Neural crest cell (in vitro differentiated cells): ENCODE measurements around the gene NTPCR. TPM values are rescaled to one million over a fixed set of nuclear protein-coding genes. Genes with fewer than 3 reads are reported as not detected.

ENCODE experiments used
- DNase-seq: peaks from one replicate; pipeline ENCODE4 v3.0.0; 2021; ENCODE audit warnings: low read depth, mixed read lengths, low spot score
- H3K27ac Mint-ChIP-seq: one replicate; pipeline ENCODE4 v1.8.0; 2021; ENCODE audit warnings: mild to moderate bottlenecking, mixed read lengths; ENCODE audit not compliant: unreplicated experiment
- H3K27me3 Mint-ChIP-seq: 2 replicates; pipeline ENCODE4 v1.8.0; 2021; ENCODE audit warnings: low read depth, mild to moderate bottlenecking, mixed read lengths
- H3K36me3 Mint-ChIP-seq: 2 replicates; pipeline ENCODE4 v1.8.0; 2021; ENCODE audit warnings: low read depth, mild to moderate bottlenecking, mixed read lengths
- H3K4me1 Mint-ChIP-seq: 2 replicates; pipeline ENCODE4 v1.8.0; 2021; ENCODE audit warnings: mixed read lengths
- H3K4me3 Mint-ChIP-seq: one replicate; pipeline ENCODE4 v1.8.0; 2021; ENCODE audit warnings: mild to moderate bottlenecking, mixed read lengths
- H3K9me3 Mint-ChIP-seq: 2 replicates; pipeline ENCODE4 v1.8.0; 2021; ENCODE audit warnings: mixed read lengths
- total RNA-seq: library from RNA; stranded (reverse); gene quantifications from 2 replicates; pipeline ENCODE4 v1.2.1, GENCODE V29; 2021
- TF ChIP-seq, protein P1 (sequence below): fragments of 200-600 bp; sonication (generic); conservative IDR thresholded peaks from 2 replicates; pipeline ENCODE4 v1.5.0; 2021; ENCODE audit warnings: antibody characterized with exemption, mild to moderate bottlenecking

The NTPCR gene
- total RNA-seq, 1 donor from 2014 or later = 55.5 TPM

DNA sequence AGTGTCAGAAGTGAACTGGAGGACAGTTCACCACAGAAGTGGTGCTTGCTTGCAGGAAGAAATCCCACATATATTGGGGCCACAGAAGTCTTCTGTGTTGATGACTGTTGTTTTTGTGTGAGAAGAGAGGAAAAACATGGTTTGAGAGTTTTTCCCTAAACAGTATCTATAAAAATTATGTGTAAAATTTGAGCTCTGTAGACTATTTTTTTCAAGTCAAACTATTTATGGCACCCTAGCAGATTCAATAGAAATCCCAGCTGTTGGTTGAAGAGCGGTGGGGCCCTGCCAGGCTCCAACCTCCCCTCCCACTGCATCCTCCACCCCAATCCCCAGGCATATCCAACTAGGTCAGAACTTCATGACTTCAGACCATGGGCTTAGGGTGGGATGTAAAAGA lies 61.6 kb downstream of the NTPCR start:
- no peaks in the 10 kb centered on the region for H3K9me3 Mint-ChIP-seq
- H3K27me3 Mint-ChIP-seq = no peaks in the 10 kb centered on the region
- DNase-seq = no peak
- peaks cover 3% of the 10 kb centered on the region for H3K4me1 Mint-ChIP-seq
- TF ChIP-seq, protein P1, sequence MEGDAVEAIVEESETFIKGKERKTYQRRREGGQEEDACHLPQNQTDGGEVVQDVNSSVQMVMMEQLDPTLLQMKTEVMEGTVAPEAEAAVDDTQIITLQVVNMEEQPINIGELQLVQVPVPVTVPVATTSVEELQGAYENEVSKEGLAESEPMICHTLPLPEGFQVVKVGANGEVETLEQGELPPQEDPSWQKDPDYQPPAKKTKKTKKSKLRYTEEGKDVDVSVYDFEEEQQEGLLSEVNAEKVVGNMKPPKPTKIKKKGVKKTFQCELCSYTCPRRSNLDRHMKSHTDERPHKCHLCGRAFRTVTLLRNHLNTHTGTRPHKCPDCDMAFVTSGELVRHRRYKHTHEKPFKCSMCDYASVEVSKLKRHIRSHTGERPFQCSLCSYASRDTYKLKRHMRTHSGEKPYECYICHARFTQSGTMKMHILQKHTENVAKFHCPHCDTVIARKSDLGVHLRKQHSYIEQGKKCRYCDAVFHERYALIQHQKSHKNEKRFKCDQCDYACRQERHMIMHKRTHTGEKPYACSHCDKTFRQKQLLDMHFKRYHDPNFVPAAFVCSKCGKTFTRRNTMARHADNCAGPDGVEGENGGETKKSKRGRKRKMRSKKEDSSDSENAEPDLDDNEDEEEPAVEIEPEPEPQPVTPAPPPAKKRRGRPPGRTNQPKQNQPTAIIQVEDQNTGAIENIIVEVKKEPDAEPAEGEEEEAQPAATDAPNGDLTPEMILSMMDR = no peak
- peaks cover 2% of the 10 kb centered on the region for H3K36me3 Mint-ChIP-seq
- no peak overlapping the region for H3K27ac Mint-ChIP-seq
- H3K4me3 Mint-ChIP-seq = no peak overlapping the region

DNA sequence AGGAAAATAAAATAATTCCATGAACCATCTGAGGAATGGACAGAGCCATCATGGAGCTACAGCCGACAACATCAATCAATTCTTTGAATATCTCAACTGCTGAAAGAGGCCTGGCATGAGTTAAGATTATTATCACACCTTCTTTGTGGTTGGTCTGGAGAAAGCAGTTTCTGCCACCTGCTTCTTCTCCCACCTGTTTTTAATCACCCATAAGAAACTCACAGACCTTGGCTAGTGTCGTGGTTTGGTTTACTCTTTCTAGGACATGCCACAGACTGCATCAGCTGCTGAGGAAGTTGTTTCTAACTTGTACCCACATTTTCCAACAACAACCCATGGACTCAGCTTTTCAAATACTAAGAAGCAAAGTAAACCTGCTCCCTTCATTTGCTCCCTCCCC lies 65.6 kb downstream of the NTPCR start:
- no peak overlapping the region for H3K4me3 Mint-ChIP-seq
- no peaks in the 10 kb centered on the region for H3K9me3 Mint-ChIP-seq
- no peaks in the 10 kb centered on the region for H3K27me3 Mint-ChIP-seq
- TF ChIP-seq, protein P1 = no peak
- no peak overlapping the region for H3K27ac Mint-ChIP-seq
- peaks cover 21% of the 10 kb centered on the region for H3K4me1 Mint-ChIP-seq
- H3K36me3 Mint-ChIP-seq = peaks cover 5% of the 10 kb centered on the region
- DNase-seq = no peak

DNA sequence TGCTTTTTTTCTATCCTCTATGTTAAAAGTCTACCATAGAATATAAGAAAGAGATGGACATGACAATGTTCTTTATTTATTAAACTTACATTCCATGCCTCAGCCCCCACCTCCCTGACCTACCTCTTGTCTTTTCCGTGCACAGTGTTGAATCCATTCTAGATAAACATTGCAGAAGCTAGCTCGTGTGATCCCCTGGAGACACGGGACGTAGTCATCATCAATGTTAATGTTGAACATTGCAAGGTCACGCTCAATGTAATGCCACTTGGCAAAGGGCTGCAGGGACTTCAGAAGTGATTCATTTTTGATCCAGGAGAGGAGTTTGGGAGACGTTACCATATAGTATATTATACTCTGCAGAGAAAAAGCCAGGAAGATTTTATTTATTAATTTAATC lies 66.4 kb downstream of the NTPCR start:
- Mint-ChIP-seq H3K36me3 (peaks cover 5% of the 10 kb centered on the region), H3K9me3 (no peaks in the 10 kb centered on the region), H3K27ac (no peak overlapping the region), H3K4me1 (peaks cover 21% of the 10 kb centered on the region), H3K27me3 (no peaks in the 10 kb centered on the region), H3K4me3 (no peak overlapping the region)
- TF ChIP-seq, protein P1 = no peak
- no peak for DNase-seq

DNA sequence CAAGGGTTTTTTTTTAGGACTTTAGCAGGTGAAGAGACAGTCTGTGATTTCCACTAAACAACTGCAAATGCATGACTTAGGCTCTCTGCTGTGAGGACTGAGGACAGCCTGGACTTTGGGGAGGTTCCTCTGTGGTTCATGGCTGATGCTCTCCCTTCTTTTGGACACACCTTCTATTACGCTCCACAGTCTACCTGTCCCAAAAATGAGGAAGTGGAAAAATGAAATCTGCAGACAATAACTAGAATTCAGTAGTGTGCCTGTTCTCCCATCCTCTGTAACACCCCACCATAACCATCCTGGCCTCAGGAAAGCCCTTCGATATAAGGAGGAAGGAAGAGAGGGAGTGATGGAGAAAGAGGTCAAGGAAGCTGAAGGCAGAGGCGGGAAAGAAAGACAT lies 68.7 kb downstream of the NTPCR start:
- Mint-ChIP-seq H3K36me3 (peaks cover 3% of the 10 kb centered on the region), H3K27ac (no peak overlapping the region), H3K4me3 (no peak overlapping the region), H3K9me3 (no peaks in the 10 kb centered on the region), H3K4me1 (peaks cover 21% of the 10 kb centered on the region), H3K27me3 (no peaks in the 10 kb centered on the region)
- no peak for DNase-seq
- TF ChIP-seq, protein P1 = no peak

DNA sequence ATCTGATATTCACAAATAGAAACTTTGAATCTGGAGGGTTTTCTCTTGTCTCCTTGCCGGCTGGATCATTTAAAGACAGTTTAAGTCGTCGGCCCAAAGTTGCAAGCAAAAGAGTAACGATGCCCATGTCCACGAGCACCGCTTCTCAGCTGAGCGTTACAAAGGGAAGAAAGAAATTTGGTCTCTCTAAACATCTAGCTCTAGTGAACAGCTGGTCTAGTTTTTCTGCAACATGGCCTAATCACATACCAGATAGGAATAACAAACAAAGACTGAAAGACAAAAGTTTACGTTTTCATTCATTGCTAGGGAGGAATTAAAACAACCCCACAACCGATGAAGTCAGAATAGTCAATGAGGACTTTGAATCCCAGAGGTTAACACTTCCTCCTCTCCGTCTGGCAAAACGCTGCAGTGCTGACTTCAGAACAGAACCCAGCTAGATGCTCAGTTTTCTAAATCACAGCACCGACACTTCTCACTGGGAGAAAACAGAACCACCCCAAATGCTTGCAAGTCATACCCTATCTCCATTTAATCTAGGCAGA lies 69.4 kb downstream of the NTPCR start:
- TF ChIP-seq, protein P1 = no peak
- Mint-ChIP-seq H3K4me1 (peaks cover 21% of the 10 kb centered on the region), H3K36me3 (peaks cover 3% of the 10 kb centered on the region), H3K9me3 (no peaks in the 10 kb centered on the region), H3K27ac (no peak overlapping the region), H3K4me3 (no peak overlapping the region), H3K27me3 (no peaks in the 10 kb centered on the region)
- no peak for DNase-seq
